Mesothelial cell of epicardium (in vitro differentiated cells): Measurements from ENCODE around the gene NIP7. TPM values are rescaled to one million over a fixed set of nuclear protein-coding genes. Genes with fewer than 3 reads are reported as not detected.
A peak's percentile ranks its signal among the peaks of the same experiment; 100 is the strongest.

ENCODE experiments used
- DNase-seq, 2 experiments: peaks; one replicate each; pipeline ENCODE4 v3.0.0; 2021; ENCODE audit warnings: low spot score in 2 of 2; ENCODE audit not compliant: unreplicated experiment in 2 of 2
- H3K27ac Mint-ChIP-seq: 2 replicates; pipeline ENCODE4 v1.8.0; 2021; ENCODE audit warnings: mixed read lengths
- H3K27me3 Mint-ChIP-seq: 2 replicates; pipeline ENCODE4 v1.8.0; 2021; ENCODE audit warnings: low read depth, mixed read lengths
- H3K36me3 Mint-ChIP-seq: 2 replicates; pipeline ENCODE4 v1.8.0; 2021; ENCODE audit warnings: mixed read lengths
- H3K4me1 Mint-ChIP-seq: 2 replicates; pipeline ENCODE4 v1.8.0; 2021; ENCODE audit warnings: mixed read lengths
- H3K4me3 Mint-ChIP-seq: 2 replicates; pipeline ENCODE4 v1.8.0; 2021; ENCODE audit warnings: mild to moderate bottlenecking, moderate library complexity, mixed read lengths
- H3K9me3 Mint-ChIP-seq: 2 replicates; pipeline ENCODE4 v1.8.0; 2021; ENCODE audit warnings: mixed read lengths
- CTCF ChIP-seq: fragments of 200-600 bp; sonication (generic); IDR thresholded peaks from one replicate; pipeline ENCODE4 v1.5.0; 2021; ENCODE audit warnings: antibody characterized with exemption; ENCODE audit not compliant: unreplicated experiment
- total RNA-seq: library from RNA; stranded (reverse); gene quantifications from 3 replicates; pipeline ENCODE4 v1.2.1, GENCODE V29; 2021

Gene NIP7
- total RNA-seq, 1 donor from 2014 or later, result 31.4 TPM

- H3K27ac Mint-ChIP-seq, result peak overlapping the region; percentile 21
- H3K9me3 Mint-ChIP-seq, result no peaks in the 10 kb centered on the region
- H3K4me1 Mint-ChIP-seq, result peaks cover 17% of the 10 kb centered on the region
- DNase-seq, result no peak
- TF ChIP-seq CTCF, result no peak
- no peaks in the 10 kb centered on the region for H3K27me3 Mint-ChIP-seq
- peak overlapping the region; percentile 76 for H3K4me3 Mint-ChIP-seq
- peaks cover 17% of the 10 kb centered on the region for H3K36me3 Mint-ChIP-seq
Measured at GRCh38 chr16:69328854-69329316, 10.7 kb upstream of the NIP7 start.

- Mint-ChIP-seq H3K4me3 (peak overlapping the region; percentile 76), H3K4me1 (peaks cover 17% of the 10 kb centered on the region), H3K27ac (no peak overlapping the region), H3K36me3 (peaks cover 23% of the 10 kb centered on the region), H3K9me3 (no peaks in the 10 kb centered on the region), H3K27me3 (no peaks in the 10 kb centered on the region)
- TF ChIP-seq CTCF, result no peak
- peak in 1 of 2 experiments; percentile 52 for DNase-seq
Measured at GRCh38 chr16:69329369-69330285, 9.9 kb upstream of the NIP7 start.

- H3K4me3 Mint-ChIP-seq, result peak within 1 kb of the TSS; percentile 76
Measured at GRCh38 chr16:69330286-69331109, 9.1 kb upstream of the NIP7 start, which contains the start of gene PDF. Gene PDF, minus strand, starts transcription at chr16:69330588. Its CDS starts 18 bp downstream, at chr16:69330570.

GRCh38 chr16:69334696-69335095 is 4.9 kb upstream of the NIP7 start:
- no peak overlapping the region for H3K27ac Mint-ChIP-seq
- H3K4me3 Mint-ChIP-seq, result no peak overlapping the region
- no peaks in the 10 kb centered on the region for H3K9me3 Mint-ChIP-seq
- H3K27me3 Mint-ChIP-seq, result no peaks in the 10 kb centered on the region
- TF ChIP-seq CTCF, result no peak
- no peak for DNase-seq
- peaks cover 26% of the 10 kb centered on the region for H3K36me3 Mint-ChIP-seq
- peaks cover 15% of the 10 kb centered on the region for H3K4me1 Mint-ChIP-seq

More at GRCh38 chr16:69330286-69331109, 9.1 kb upstream of the NIP7 start, which contains the start of gene PDF:
- H3K27ac Mint-ChIP-seq, result peak within 1 kb of the TSS; percentile 93
- H3K27me3 Mint-ChIP-seq, result no peaks in the 10 kb centered on the region
- H3K36me3 Mint-ChIP-seq, result peaks cover 30% of the 10 kb centered on the region
- no peak for TF ChIP-seq CTCF
- peak; percentile 80 to 88 for DNase-seq
- H3K4me1 Mint-ChIP-seq, result peaks cover 17% of the 10 kb centered on the region
- H3K9me3 Mint-ChIP-seq, result no peaks in the 10 kb centered on the region

- H3K27me3 Mint-ChIP-seq, result no peaks in the 10 kb centered on the region
- peaks cover 20% of the 10 kb centered on the region for H3K36me3 Mint-ChIP-seq
- no peak for TF ChIP-seq CTCF
Measured at GRCh38 chr16:69338557-69339288, 849 bp upstream of the NIP7 start.

More at GRCh38 chr16:69338557-69339288, 849 bp upstream of the NIP7 start:
- no peaks in the 10 kb centered on the region for H3K9me3 Mint-ChIP-seq
- peak overlapping the region; percentile 97 for H3K4me3 Mint-ChIP-seq
- peaks cover 23% of the 10 kb centered on the region for H3K4me1 Mint-ChIP-seq
- no peak for DNase-seq
- H3K27ac Mint-ChIP-seq, result peak overlapping the region; percentile 94
